HT1080 (cell line): Measurements from ENCODE around the gene PPT1. TPM values are rescaled to one million over a fixed set of nuclear protein-coding genes. Genes with fewer than 3 reads are reported as not detected.

Experiments
- DNase-seq: peaks from one replicate; pipeline ENCODE4 v3.0.0-alpha.2; 2015; ENCODE audit warnings: low read depth
- total RNA-seq: library from RNA; depleted of rRNA; stranded (reverse); fragments of >200 nt; shearing (Covaris generic); gene quantifications from 2 replicates; pipeline ENCODE4 v1.2.3, GENCODE V29; 2014; rRNA removed

PPT1 gene
- total RNA-seq, 1 experiment from 2014 or later: 89.1 TPM

DNA sequence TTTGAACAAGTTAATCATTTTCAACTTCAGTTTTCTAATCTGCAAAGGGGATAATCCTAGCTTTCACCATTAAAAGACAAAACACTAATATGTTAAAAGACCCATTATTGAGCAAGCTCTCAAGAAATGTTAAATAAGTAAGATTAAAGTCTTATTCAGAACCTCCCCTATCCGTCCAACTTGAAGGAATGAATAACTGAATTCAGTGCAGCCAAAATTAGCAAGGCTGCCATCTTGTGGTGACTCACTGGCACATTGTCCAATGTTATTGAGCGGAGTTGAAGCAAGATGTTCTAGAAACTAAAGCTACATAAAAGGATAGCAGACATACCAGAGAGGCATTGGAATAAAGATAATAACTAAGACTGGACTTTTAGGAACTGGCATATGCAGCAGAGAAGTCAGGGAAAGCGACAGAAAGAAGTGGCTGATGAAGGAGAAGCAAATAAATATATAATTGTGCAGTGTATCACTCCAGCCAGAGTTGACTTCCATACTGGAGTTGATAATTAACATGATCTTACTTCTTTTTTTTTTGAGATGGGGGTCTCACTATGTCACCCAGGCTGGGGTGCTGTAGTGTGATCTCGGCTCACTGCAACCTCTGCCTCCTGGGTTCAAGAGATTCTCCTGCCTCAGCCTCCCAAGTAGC, 64.7 kb downstream of the PPT1 start:
- peak; percentile 49 for DNase-seq

- peak; percentile 64 for DNase-seq
These were observed 66.4 kb downstream of the PPT1 start for GRCh38 chr1:40030528-40031135.

DNA sequence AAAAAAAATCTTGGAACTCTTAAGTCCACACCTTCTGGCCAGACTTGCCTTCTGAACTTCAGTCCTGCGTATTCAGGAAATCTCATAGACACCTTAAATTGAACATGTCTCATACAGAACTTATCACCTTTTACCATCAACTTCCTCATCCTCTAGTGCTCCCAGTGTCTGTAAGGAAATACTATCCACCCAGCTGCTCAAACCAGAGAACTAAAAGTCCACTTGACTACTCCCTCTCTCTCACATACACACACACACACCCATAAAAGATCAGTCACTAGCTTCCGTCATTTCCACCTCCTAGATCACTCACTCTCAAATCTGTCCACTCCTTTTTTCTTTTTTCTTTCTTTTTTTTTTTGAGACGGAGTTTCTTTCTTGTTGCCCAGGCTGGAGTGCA, 67.4 kb downstream of the PPT1 start:
- DNase-seq: no peak

DNA sequence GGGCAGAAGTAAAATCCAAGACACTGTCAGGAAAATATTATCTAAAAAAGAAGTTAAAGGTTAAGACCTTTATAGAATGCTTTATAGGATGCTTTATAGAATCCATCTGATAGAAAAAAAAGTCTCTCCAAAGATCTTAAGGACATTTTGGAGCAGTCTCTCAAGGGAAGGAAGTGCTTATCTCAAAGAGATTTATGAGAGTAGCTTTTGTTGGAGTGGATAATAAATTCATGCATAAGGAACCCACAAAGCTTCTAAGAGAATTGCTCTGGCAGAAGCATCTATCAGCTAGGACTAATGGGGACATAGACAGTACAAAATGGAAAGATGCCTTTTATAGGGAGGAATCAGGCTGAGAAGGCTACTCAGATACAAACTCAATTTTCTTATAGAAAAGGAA, 69.4 kb downstream of the PPT1 start:
- no peak for DNase-seq

DNA sequence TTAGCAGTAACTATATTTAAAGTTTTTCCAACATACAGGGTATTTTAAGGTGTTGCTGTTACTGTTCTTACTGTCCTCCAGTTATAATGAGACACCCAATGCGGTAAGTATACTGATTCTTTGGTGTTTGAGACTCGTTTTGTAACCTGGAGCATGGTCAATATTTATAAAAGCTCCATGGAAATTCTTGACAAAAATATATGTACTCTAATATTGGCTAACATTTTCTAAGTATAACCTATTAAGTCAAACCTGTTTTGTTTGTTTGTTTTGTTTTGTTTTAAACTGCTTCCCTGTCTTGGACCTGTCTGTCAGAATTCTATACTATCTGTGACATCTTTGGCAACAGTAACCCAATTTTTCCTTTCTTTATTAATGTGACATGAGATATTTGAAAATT, 72.4 kb downstream of the PPT1 start:
- DNase-seq: no peak

GRCh38 chr1:40023379-40023944, 73.6 kb downstream of the PPT1 start:
- DNase-seq: no peak

Other genes with a start within 250 kb of the PPT1 start
- 23.0 and 25.6 TPM in 2 replicates for gene TRIT1, start 213.7 kb downstream of the PPT1 start, total RNA-seq
- gene MYCL, start 195.3 kb downstream of the PPT1 start, total RNA-seq: 0.40 and 5.6 TPM in 2 replicates
- gene MFSD2A, start 142.1 kb downstream of the PPT1 start, total RNA-seq: 0.19 and 0.37 TPM in 2 replicates
- gene CAP1, start 56.5 kb downstream of the PPT1 start, total RNA-seq: 537 and 558 TPM in 2 replicates
- 9.0 and 10.7 TPM in 2 replicates for gene RLF, start 64.1 kb upstream of the PPT1 start, total RNA-seq
- not detected in 2 replicates for gene TMCO2, start 150.7 kb upstream of the PPT1 start, total RNA-seq
- gene ZMPSTE24, start 161.0 kb upstream of the PPT1 start, total RNA-seq: 46.8 and 55.7 TPM in 2 replicates
- gene COL9A2, start 220.0 kb upstream of the PPT1 start, total RNA-seq: 0.07 and 0.43 TPM in 2 replicates